ENCODE data around the gene FOSL2.

FOSL2 gene

GRCh38 chr2:28349546-28350165 is 43.0 kb upstream of the FOSL2 start:
- Histone ChIP-seq H3K4me1 (ENCODE audit: control insufficient read depth in 1 of 2, insufficient read depth in 2 of 2, low read length in 2 of 2) (no peaks in the 10 kb centered on the region), H3K36me3 (ENCODE audit: control insufficient read depth in 1 of 2, insufficient read depth in 2 of 2, low read length in 2 of 2) (no peaks in the 10 kb centered on the region), H3K27ac (ENCODE audit: low read length) (no peak overlapping the region), H3K27me3 (ENCODE audit: low read depth, low read length) (no peaks in the 10 kb centered on the region), H3K4me3 (ENCODE audit: low read depth in 1 of 2, low read length in 2 of 2) (no peak overlapping the region), H3K9me3 (ENCODE audit: control insufficient read depth in 1 of 2, low read length in 2 of 2) (no peaks in the 10 kb centered on the region)

- Histone ChIP-seq H3K9me3 (ENCODE audit: control insufficient read depth in 1 of 2, low read length in 2 of 2) (no peaks in the 10 kb centered on the region), H3K27me3 (ENCODE audit: low read depth, low read length) (no peaks in the 10 kb centered on the region), H3K4me1 (ENCODE audit: control insufficient read depth in 1 of 2, insufficient read depth in 2 of 2, low read length in 2 of 2) (peaks cover 0 to 1% of the 10 kb centered on the region in 2 donors), H3K4me3 (ENCODE audit: low read depth in 1 of 2, low read length in 2 of 2) (no peak overlapping the region), H3K36me3 (ENCODE audit: control insufficient read depth in 1 of 2, insufficient read depth in 2 of 2, low read length in 2 of 2) (no peaks in the 10 kb centered on the region), H3K27ac (ENCODE audit: low read length) (no peak overlapping the region)
Observed at GRCh38 chr2:28350196-28350595, 42.5 kb upstream of the FOSL2 start.

DNA sequence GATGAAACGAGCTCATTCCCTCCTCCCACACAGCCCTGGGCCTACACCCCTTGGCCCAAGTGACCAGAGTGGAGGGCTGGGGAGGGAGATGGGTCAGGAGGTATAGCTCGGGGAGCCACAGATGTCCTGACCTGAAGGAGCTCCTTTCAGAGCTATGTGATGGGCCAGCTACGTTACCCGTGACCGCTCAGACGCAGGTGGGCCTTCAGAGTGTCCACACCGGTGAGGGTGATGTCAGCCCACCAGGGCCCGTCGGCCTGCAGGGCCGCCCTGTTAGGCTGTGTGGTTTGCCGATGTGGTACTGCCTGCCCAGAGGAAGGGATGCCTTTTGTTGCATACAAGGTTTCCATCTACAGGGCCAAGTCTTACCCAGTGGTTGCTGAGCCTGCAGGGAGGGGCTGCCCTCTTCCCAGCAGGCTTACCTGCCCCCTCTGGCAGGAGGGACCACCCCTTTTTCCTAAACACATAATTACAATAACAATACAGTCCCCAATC is 41.8 kb upstream of the FOSL2 start:
- Histone ChIP-seq H3K4me1 (ENCODE audit: control insufficient read depth in 1 of 2, insufficient read depth in 2 of 2, low read length in 2 of 2) (peaks cover 0 to 7% of the 10 kb centered on the region in 2 donors), H3K4me3 (ENCODE audit: low read depth in 1 of 2, low read length in 2 of 2) (no peak overlapping the region), H3K27ac (ENCODE audit: low read length) (no peak overlapping the region), H3K36me3 (ENCODE audit: control insufficient read depth in 1 of 2, insufficient read depth in 2 of 2, low read length in 2 of 2) (no peaks in the 10 kb centered on the region), H3K27me3 (ENCODE audit: low read depth, low read length) (no peaks in the 10 kb centered on the region), H3K9me3 (ENCODE audit: control insufficient read depth in 1 of 2, low read length in 2 of 2) (no peaks in the 10 kb centered on the region)

DNA sequence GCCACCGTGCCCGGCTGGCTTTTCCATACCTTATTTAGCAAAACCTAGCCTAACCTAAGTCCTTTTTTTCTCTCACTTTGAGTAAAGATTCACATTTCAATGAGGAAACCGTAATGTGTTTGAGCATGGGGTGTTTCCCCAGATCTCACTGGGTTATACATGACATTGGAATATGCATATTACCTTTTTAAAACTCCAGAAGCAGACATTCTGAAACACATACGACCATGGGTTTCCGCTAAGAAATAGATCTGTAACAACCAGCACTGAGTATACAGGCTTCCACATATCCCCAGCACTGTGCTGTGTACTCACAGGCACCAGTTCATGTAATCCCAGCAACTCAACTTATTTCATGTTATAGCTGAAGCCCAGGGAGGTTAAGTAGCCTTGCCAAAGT is 41.0 kb upstream of the FOSL2 start:
- H3K4me1 ChIP-seq (ENCODE audit: control insufficient read depth in 1 of 2, insufficient read depth in 2 of 2, low read length in 2 of 2): peaks cover 6 to 15% of the 10 kb centered on the region in 2 donors
- no peaks in the 10 kb centered on the region for H3K27me3 ChIP-seq (ENCODE audit: low read depth, low read length)
- H3K9me3 ChIP-seq (ENCODE audit: control insufficient read depth in 1 of 2, low read length in 2 of 2): no peaks in the 10 kb centered on the region
- no peaks in the 10 kb centered on the region for H3K36me3 ChIP-seq (ENCODE audit: control insufficient read depth in 1 of 2, insufficient read depth in 2 of 2, low read length in 2 of 2)
- no peak overlapping the region for H3K4me3 ChIP-seq (ENCODE audit: low read depth in 1 of 2, low read length in 2 of 2)
- no peak overlapping the region for H3K27ac ChIP-seq (ENCODE audit: low read length)

DNA sequence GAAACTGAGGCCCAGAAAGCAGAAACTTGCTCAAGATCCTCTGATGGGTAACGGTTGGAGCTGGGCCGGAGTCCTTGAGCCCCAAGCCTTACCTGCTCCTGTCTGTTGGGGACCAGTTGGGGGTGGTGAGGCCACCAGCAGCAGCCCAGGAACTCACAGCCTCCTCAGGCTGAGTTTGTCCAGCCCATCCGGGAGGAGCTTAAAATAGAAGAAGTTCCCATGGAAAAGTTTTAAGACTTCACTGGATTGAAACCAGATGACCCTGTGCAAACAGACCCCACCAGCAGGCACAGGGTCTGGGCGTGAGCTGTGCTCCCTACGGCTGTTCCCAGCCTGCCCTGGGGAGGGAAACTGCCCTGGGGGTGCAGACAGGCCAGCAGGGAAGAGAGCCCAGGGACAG is 40.6 kb upstream of the FOSL2 start:
- Histone ChIP-seq H3K27ac (ENCODE audit: low read length) (no peak overlapping the region), H3K4me3 (ENCODE audit: low read depth in 1 of 2, low read length in 2 of 2) (no peak overlapping the region)

GRCh38 chr2:28352610-28353195 is 40.0 kb upstream of the FOSL2 start:
- Histone ChIP-seq H3K36me3 (ENCODE audit: control insufficient read depth in 1 of 2, insufficient read depth in 2 of 2, low read length in 2 of 2) (no peaks in the 10 kb centered on the region), H3K27me3 (ENCODE audit: low read depth, low read length) (no peaks in the 10 kb centered on the region), H3K9me3 (ENCODE audit: control insufficient read depth in 1 of 2, low read length in 2 of 2) (no peaks in the 10 kb centered on the region), H3K4me3 (ENCODE audit: low read depth in 1 of 2, low read length in 2 of 2) (no peak overlapping the region), H3K27ac (ENCODE audit: low read length) (no peak overlapping the region), H3K4me1 (ENCODE audit: control insufficient read depth in 1 of 2, insufficient read depth in 2 of 2, low read length in 2 of 2) (peaks cover 6 to 20% of the 10 kb centered on the region in 2 donors)

More for the DNA sequence above, 40.6 kb upstream of the FOSL2 start:
- no peaks in the 10 kb centered on the region for H3K36me3 ChIP-seq (ENCODE audit: control insufficient read depth in 1 of 2, insufficient read depth in 2 of 2, low read length in 2 of 2)
- no peaks in the 10 kb centered on the region for H3K27me3 ChIP-seq (ENCODE audit: low read depth, low read length)
- peaks cover 6 to 20% of the 10 kb centered on the region in 2 donors for H3K4me1 ChIP-seq (ENCODE audit: control insufficient read depth in 1 of 2, insufficient read depth in 2 of 2, low read length in 2 of 2)
- no peaks in the 10 kb centered on the region for H3K9me3 ChIP-seq (ENCODE audit: control insufficient read depth in 1 of 2, low read length in 2 of 2)

- Histone ChIP-seq H3K4me1 (ENCODE audit: control insufficient read depth in 1 of 2, insufficient read depth in 2 of 2, low read length in 2 of 2) (peaks cover 6 to 20% of the 10 kb centered on the region in 2 donors), H3K36me3 (ENCODE audit: control insufficient read depth in 1 of 2, insufficient read depth in 2 of 2, low read length in 2 of 2) (no peaks in the 10 kb centered on the region), H3K9me3 (ENCODE audit: control insufficient read depth in 1 of 2, low read length in 2 of 2) (no peaks in the 10 kb centered on the region), H3K27ac (ENCODE audit: low read length) (no peak overlapping the region), H3K27me3 (ENCODE audit: low read depth, low read length) (no peaks in the 10 kb centered on the region), H3K4me3 (ENCODE audit: low read depth in 1 of 2, low read length in 2 of 2) (no peak overlapping the region)
Observed at GRCh38 chr2:28354920-28355520, 37.6 kb upstream of the FOSL2 start.

GRCh38 chr2:28355521-28356094 is 37.0 kb upstream of the FOSL2 start:
- Histone ChIP-seq H3K9me3 (ENCODE audit: control insufficient read depth in 1 of 2, low read length in 2 of 2) (no peaks in the 10 kb centered on the region), H3K36me3 (ENCODE audit: control insufficient read depth in 1 of 2, insufficient read depth in 2 of 2, low read length in 2 of 2) (no peaks in the 10 kb centered on the region), H3K27me3 (ENCODE audit: low read depth, low read length) (no peaks in the 10 kb centered on the region), H3K4me3 (ENCODE audit: low read depth in 1 of 2, low read length in 2 of 2) (no peak overlapping the region), H3K27ac (ENCODE audit: low read length) (peak overlapping the region; percentile 49), H3K4me1 (ENCODE audit: control insufficient read depth in 1 of 2, insufficient read depth in 2 of 2, low read length in 2 of 2) (peaks cover 6 to 20% of the 10 kb centered on the region in 2 donors)

DNA sequence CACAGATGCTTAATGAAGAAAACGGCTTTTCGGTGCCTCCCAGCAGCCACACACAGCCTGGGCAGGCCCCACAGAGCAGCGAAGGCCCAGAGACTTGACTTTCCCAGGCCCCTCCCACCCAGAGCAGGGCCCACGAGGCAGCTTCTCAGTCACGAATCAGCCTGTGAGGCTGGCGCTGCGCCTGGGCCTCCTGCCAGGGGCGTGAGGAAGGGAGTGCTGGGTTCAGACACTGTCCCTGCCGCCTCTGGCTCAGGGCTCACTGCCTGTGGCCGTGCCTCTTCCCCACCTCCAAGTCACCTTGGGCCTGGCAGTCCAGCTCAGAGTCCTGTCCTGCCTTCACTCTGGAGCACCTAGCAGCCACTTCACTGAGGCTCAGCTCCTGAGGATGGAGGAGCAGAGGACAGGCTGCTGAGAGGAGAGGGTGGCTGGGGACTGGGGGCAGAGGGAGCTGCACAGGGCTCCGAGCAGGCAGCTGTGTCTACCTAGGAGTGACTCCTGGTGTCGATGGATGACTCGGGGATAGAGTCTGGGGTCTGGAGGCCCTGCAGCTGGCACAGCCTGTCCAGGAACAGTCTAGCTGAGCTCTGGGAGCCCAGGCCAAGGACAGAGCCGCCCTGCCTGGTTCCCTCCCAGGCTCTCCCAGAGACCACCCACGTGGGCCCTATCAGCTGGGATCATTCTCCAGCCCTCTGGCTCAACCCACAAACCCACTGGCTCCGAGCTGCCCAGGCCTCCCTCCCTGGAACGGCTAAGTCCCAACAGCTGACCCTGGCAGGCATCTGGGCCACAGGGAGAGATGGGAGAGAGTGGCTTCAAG is 36.4 kb upstream of the FOSL2 start:
- peaks cover 6 to 20% of the 10 kb centered on the region in 2 donors for H3K4me1 ChIP-seq (ENCODE audit: control insufficient read depth in 1 of 2, insufficient read depth in 2 of 2, low read length in 2 of 2)
- peak overlapping the region; percentile 60 for H3K27ac ChIP-seq (ENCODE audit: low read length)
- no peaks in the 10 kb centered on the region for H3K9me3 ChIP-seq (ENCODE audit: control insufficient read depth in 1 of 2, low read length in 2 of 2)
- H3K36me3 ChIP-seq (ENCODE audit: control insufficient read depth in 1 of 2, insufficient read depth in 2 of 2, low read length in 2 of 2): no peaks in the 10 kb centered on the region
- no peaks in the 10 kb centered on the region for H3K27me3 ChIP-seq (ENCODE audit: low read depth, low read length)
- no peak overlapping the region for H3K4me3 ChIP-seq (ENCODE audit: low read depth in 1 of 2, low read length in 2 of 2)

DNA sequence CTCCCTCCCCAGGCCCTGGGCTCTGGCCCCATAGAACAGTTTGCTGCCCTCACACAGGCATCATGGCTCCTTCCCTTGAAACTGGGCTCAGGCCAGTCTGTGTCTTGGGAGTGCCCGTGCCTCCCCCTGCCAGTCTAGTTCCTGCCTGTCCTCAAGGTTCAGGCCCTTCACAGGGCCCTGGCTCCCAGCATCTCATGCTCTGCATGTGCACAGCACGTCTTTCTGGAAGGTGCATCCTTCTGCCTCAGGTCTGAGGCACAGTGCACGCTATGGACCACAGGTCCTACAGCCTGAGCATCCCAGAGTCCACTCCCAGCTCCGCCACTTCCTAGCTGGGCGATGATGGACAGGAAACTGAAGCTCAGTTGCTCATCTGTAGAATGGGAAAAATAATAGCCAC is 35.6 kb upstream of the FOSL2 start:
- H3K27ac ChIP-seq (ENCODE audit: low read length): peak overlapping the region; percentile 60
- H3K4me3 ChIP-seq (ENCODE audit: low read depth in 1 of 2, low read length in 2 of 2): no peak overlapping the region
- no peaks in the 10 kb centered on the region for H3K9me3 ChIP-seq (ENCODE audit: control insufficient read depth in 1 of 2, low read length in 2 of 2)
- H3K27me3 ChIP-seq (ENCODE audit: low read depth, low read length): no peaks in the 10 kb centered on the region
- H3K4me1 ChIP-seq (ENCODE audit: control insufficient read depth in 1 of 2, insufficient read depth in 2 of 2, low read length in 2 of 2): peaks cover 6 to 20% of the 10 kb centered on the region in 2 donors
- H3K36me3 ChIP-seq (ENCODE audit: control insufficient read depth in 1 of 2, insufficient read depth in 2 of 2, low read length in 2 of 2): no peaks in the 10 kb centered on the region
